ENCODE data around the gene ROBO1. TPM values are rescaled to one million over a fixed set of nuclear protein-coding genes. Genes with fewer than 3 reads are reported as not detected.

The ROBO1 gene
- total and polyA plus RNA-seq, 2 of the 8 experiments (the other 6 are each of a cell fraction or from before 2014, with no cell fraction given), result 51.4 to 91.0 TPM

- Histone ChIP-seq H2BK5ac (ENCODE audit: low read depth, low read length) (no peak overlapping the region), H3K4me1 (replicated peaks in 1 of 4; ENCODE audit: control insufficient read depth in 3 of 4, insufficient read depth in 4 of 4, low read length in 3 of 4) (peaks cover 0 to 4% (median 2%) of the 10 kb centered on the region in 4 experiments; a peak in 2 of 7 replicates), H4K91ac (replicated peaks; ENCODE audit: insufficient read length, low read length) (no peak overlapping the region), H3K18ac (ENCODE audit: extremely low read depth, low read length) (no peak overlapping the region), H2AK5ac (ENCODE audit: low read depth, low read length) (no peak overlapping the region), H4K20me1 (replicated peaks in 1 of 2; ENCODE audit: control insufficient read depth in 1 of 2, insufficient read depth in 2 of 2, low read length in 2 of 2) (no peaks in the 10 kb centered on the region), H2AFZ (ENCODE audit: low read length) (no peak overlapping the region), H3K36me3 (ENCODE audit: control insufficient read depth in 2 of 4, insufficient read depth in 4 of 4, low read length in 3 of 4) (no peaks in the 10 kb centered on the region), H3K23ac (ENCODE audit: insufficient read length) (no peak overlapping the region), H2BK15ac (ENCODE audit: low read length) (no peak overlapping the region), H3K79me1 (ENCODE audit: low read depth, low read length) (no peaks in the 10 kb centered on the region), H3K9me3 (ENCODE audit: insufficient read depth in 2 of 2, low read depth in 1 of 2, low read length in 1 of 2) (no peaks in the 10 kb centered on the region), H3K4ac (replicated peaks; ENCODE audit: insufficient read length, low read depth, low read length) (no peak overlapping the region), H2BK12ac (ENCODE audit: low read depth, low read length) (no peak overlapping the region), H4K8ac (ENCODE audit: extremely low read depth, insufficient read depth, low read length) (no peak overlapping the region), H3K79me2 (ENCODE audit: control insufficient read depth in 1 of 2, insufficient read depth in 2 of 2, low read length in 2 of 2) (no peaks in the 10 kb centered on the region), H2BK20ac (ENCODE audit: low read length) (no peak overlapping the region), H4K5ac (ENCODE audit: insufficient read length, low read depth, low read length) (no peak overlapping the region), H3K4me3 (ENCODE audit: extremely low read depth in 1 of 4, insufficient read depth in 2 of 4, low read depth in 3 of 4, low read length in 4 of 4) (no peak overlapping the region), H3K14ac (ENCODE audit: insufficient read length) (no peak overlapping the region), H3K27ac (ENCODE audit: low read depth, low read length) (no peak overlapping the region), H3K4me2 (ENCODE audit: insufficient read depth in 1 of 2, low read depth in 2 of 2, low read length in 2 of 2) (no peak overlapping the region), H2BK120ac (replicated peaks; ENCODE audit: low read depth, low read length) (no peak overlapping the region), H3K56ac (replicated peaks; ENCODE audit: insufficient read length, low read depth, low read length) (no peak overlapping the region), H3K27me3 (replicated peaks in 1 of 4; ENCODE audit: control insufficient read depth in 3 of 4, extremely low read depth in 1 of 4, insufficient read depth in 3 of 4, low read length in 3 of 4) (no peaks in the 10 kb centered on the region), H3K23me2 (ENCODE audit: low read depth, low read length) (no peaks in the 10 kb centered on the region), H3K9ac (replicated peaks in 1 of 4; ENCODE audit: extremely low read depth in 1 of 4, low read depth in 3 of 4, low read length in 3 of 4) (no peak overlapping the region)
- FAIRE-seq (peak; percentile 86), DNase-seq (ENCODE audit: low read depth in 1 of 2, low spot score in 2 of 2) (peak; percentile 5 to 63)
- WGBS, 2 experiments (ENCODE audit: extremely low coverage in 1 of 2, insufficient coverage in 1 of 2, insufficient read length in 1 of 2, insufficient replicate concordance in 2 of 2, low coverage in 1 of 2, low lambda C conversion rate in 2 of 2, missing lambda C conversion rate in 1 of 2), result 17% methylated on average over 6 of the region's 6 CpGs; no CpG with 5 or more reads in 1 of the 2 experiments
- ChIA-PET CTCF (ENCODE audit: partially characterized antibody) (interaction anchor here (0.5 to 6.9 kb wide), 46 partner anchors 8 to 433 kb away, joined by 3 to 83 read pairs (median 4); no protein-coding TSS in a partner anchor), POLR2A (ENCODE audit: partially characterized antibody) (no interaction called here)
- TF ChIP-seq BRCA1 (IDR thresholded peaks at IDR 0.05; ENCODE audit: low read depth, low read length), result no peak
- TF ChIP-seq EGR1 (IDR thresholded peaks at IDR 0.05; ENCODE audit: borderline replicate concordance, low read depth, low read length), result no peak
- TF ChIP-seq TEAD4 (IDR thresholded peaks at IDR 0.05; ENCODE audit: low read depth, low read length), result peak; percentile 23; the same call in 1 of the 2 replicates
- TF ChIP-seq RAD21 (IDR thresholded peaks at IDR 0.05 in 1 of 2, conservative IDR thresholded peaks at IDR 0.05 in 1 of 2; ENCODE audit: low read depth in 2 of 2, low read length in 2 of 2), result peak; percentile 76 to 79
- TF ChIP-seq CTCF (IDR thresholded peaks at IDR 0.05; ENCODE audit: control extremely low read depth in 1 of 3, insufficient read depth in 1 of 3, low read depth in 1 of 3, low read length in 3 of 3), result peak in 2 of 3 experiments; percentile 71 to 75; a peak in 3 of 4 replicates
- TF ChIP-seq SUZ12 (IDR thresholded peaks at IDR 0.05; ENCODE audit: low read length), result no peak
- TF ChIP-seq MAX (IDR thresholded peaks at IDR 0.05), result no peak
- TF ChIP-seq SIN3A (conservative IDR thresholded peaks at IDR 0.05 in 1 of 2, IDR thresholded peaks at IDR 0.05 in 1 of 2; ENCODE audit: low read depth in 1 of 2, low read length in 2 of 2), result no peak
Measured at GRCh38 chr3:79086514-79086913, 681.3 kb downstream of the ROBO1 start.
